ENCODE data around the gene GNLY. TPM values are rescaled to one million over a fixed set of nuclear protein-coding genes. Genes with fewer than 3 reads are reported as not detected.
A peak's percentile ranks its signal among the peaks of the same experiment; 100 is the strongest.

Gene GNLY
- total RNA-seq, 1 donor from 2014 or later = 0.65 TPM

GRCh38 chr2:85678794-85679672, 15.1 kb upstream of the GNLY start:
- Mint-ChIP-seq H3K4me3 (no peak overlapping the region), H3K9me3 (no peaks in the 10 kb centered on the region), H3K36me3 (no peaks in the 10 kb centered on the region), H3K27me3 (ENCODE audit: insufficient read depth, low read depth) (peaks cover 12% of the 10 kb centered on the region), H3K4me1 (no peaks in the 10 kb centered on the region), H3K27ac (no peak overlapping the region)
- Histone ChIP-seq H3K79me2 (ENCODE audit: low read depth) (no peaks in the 10 kb centered on the region), H3K9me3 (ENCODE audit: low read depth) (no peaks in the 10 kb centered on the region), H2AFZ (replicated peaks) (peak overlapping the region; percentile 11), H3K27me3 (peaks cover 16% of the 10 kb centered on the region), H3K4me1 (no peaks in the 10 kb centered on the region), H3K36me3 (no peaks in the 10 kb centered on the region), H3K27ac (no peak overlapping the region), H4K20me1 (ENCODE audit: low read depth) (no peaks in the 10 kb centered on the region), H3F3A (ENCODE audit: low read depth) (no peaks in the 10 kb centered on the region), H3K4me2 (peak overlapping the region; percentile 60), H3K4me3 (no peak overlapping the region), H3K9ac (no peak overlapping the region)
- peak; percentile 72 for DNase-seq (ENCODE audit: low spot score)
- peak; percentile 94 for TF ChIP-seq CTCF (IDR thresholded peaks at IDR 0.05)
- no peak for TF ChIP-seq EZH2phosphoT487 (IDR thresholded peaks at IDR 0.05)

- no peaks in the 10 kb centered on the region for H3K36me3 ChIP-seq
- no peak overlapping the region for H2AFZ ChIP-seq (replicated peaks)
- H3K9me3 Mint-ChIP-seq = no peaks in the 10 kb centered on the region
- no peak overlapping the region for H3K27ac Mint-ChIP-seq
- no peaks in the 10 kb centered on the region for H3K36me3 Mint-ChIP-seq
- H3K9ac ChIP-seq = no peak overlapping the region
- no peak overlapping the region for H3K27ac ChIP-seq
- H3K4me1 ChIP-seq = no peaks in the 10 kb centered on the region
- peaks cover 12% of the 10 kb centered on the region for H3K27me3 Mint-ChIP-seq (ENCODE audit: insufficient read depth, low read depth)
- H4K20me1 ChIP-seq (ENCODE audit: low read depth) = no peaks in the 10 kb centered on the region
- no peak overlapping the region for H3K4me2 ChIP-seq
- H3K9me3 ChIP-seq (ENCODE audit: low read depth) = no peaks in the 10 kb centered on the region
- no peak for DNase-seq (ENCODE audit: low spot score)
- TF ChIP-seq CTCF (IDR thresholded peaks at IDR 0.05) (no peak), EZH2 (IDR thresholded peaks at IDR 0.05) (no peak), EZH2phosphoT487 (IDR thresholded peaks at IDR 0.05) (no peak)
- H3K27me3 ChIP-seq = peaks cover 16% of the 10 kb centered on the region
- no peaks in the 10 kb centered on the region for H3F3A ChIP-seq (ENCODE audit: low read depth)
- no peak overlapping the region for H3K4me3 Mint-ChIP-seq
- H3K79me2 ChIP-seq (ENCODE audit: low read depth) = no peaks in the 10 kb centered on the region
- no peak overlapping the region for H3K4me3 ChIP-seq
- H3K4me1 Mint-ChIP-seq = no peaks in the 10 kb centered on the region
Measured at GRCh38 chr2:85680707-85681371, 13.3 kb upstream of the GNLY start.

- Histone ChIP-seq H3K9me3 (ENCODE audit: low read depth) (no peaks in the 10 kb centered on the region), H3K36me3 (no peaks in the 10 kb centered on the region), H3K4me1 (no peaks in the 10 kb centered on the region), H3F3A (ENCODE audit: low read depth) (no peaks in the 10 kb centered on the region), H3K9ac (no peak overlapping the region), H3K4me3 (no peak overlapping the region), H3K4me2 (no peak overlapping the region), H3K27ac (no peak overlapping the region), H3K27me3 (peaks cover 16% of the 10 kb centered on the region), H4K20me1 (ENCODE audit: low read depth) (no peaks in the 10 kb centered on the region), H2AFZ (replicated peaks) (no peak overlapping the region), H3K79me2 (ENCODE audit: low read depth) (no peaks in the 10 kb centered on the region)
- no peak for DNase-seq (ENCODE audit: low spot score)
- H3K9me3 Mint-ChIP-seq = no peaks in the 10 kb centered on the region
- TF ChIP-seq EZH2phosphoT487 (IDR thresholded peaks at IDR 0.05) (no peak), CTCF (IDR thresholded peaks at IDR 0.05) (no peak)
- no peaks in the 10 kb centered on the region for H3K4me1 Mint-ChIP-seq
- no peaks in the 10 kb centered on the region for H3K36me3 Mint-ChIP-seq
- no peak overlapping the region for H3K4me3 Mint-ChIP-seq
- H3K27me3 Mint-ChIP-seq (ENCODE audit: insufficient read depth, low read depth) = peaks cover 12% of the 10 kb centered on the region
- H3K27ac Mint-ChIP-seq = no peak overlapping the region
Measured at GRCh38 chr2:85681372-85681763, 12.8 kb upstream of the GNLY start.
